ENCODE results near the gene TMEM158. TPM values are rescaled to one million over a fixed set of nuclear protein-coding genes. Genes with fewer than 3 reads are reported as not detected.

The TMEM158 gene
- total and polyA plus RNA-seq, 2 donors from 2014 or later: 3.1 to 5.1 TPM

GRCh38 chr3:45227071-45227820, 1.2 kb upstream of the TMEM158 start:
- DNase-seq (peak in 2 of 5 donors; percentile 20 to 89), FAIRE-seq (no peak)
- Histone ChIP-seq H3K4me3 (ENCODE audit: low read length in 3 of 3) (no peak overlapping the region), H3K27me3 (ENCODE audit: control insufficient read depth, insufficient read depth, low read length) (peaks cover 8% of the 10 kb centered on the region), H3K9me3 (ENCODE audit: control insufficient read depth in 2 of 3, insufficient read depth in 1 of 3, low read length in 3 of 3) (no peaks in the 10 kb centered on the region), H3K27ac (ENCODE audit: low read depth in 2 of 2, low read length in 2 of 2) (no peak overlapping the region), H3K36me3 (ENCODE audit: control insufficient read depth in 2 of 3, insufficient read depth in 3 of 3, low read length in 3 of 3) (no peaks in the 10 kb centered on the region), H3K4me1 (ENCODE audit: control insufficient read depth in 2 of 3, insufficient read depth in 2 of 3, low read depth in 1 of 3, low read length in 3 of 3) (peaks cover 0 to 4% (median 0%) of the 10 kb centered on the region in 3 donors), H3K9ac (ENCODE audit: low read length in 3 of 3) (no peak overlapping the region)
- TF ChIP-seq CTCF (IDR thresholded peaks at IDR 0.05; ENCODE audit: borderline replicate concordance, extremely low read depth, insufficient read depth): no peak
- intact Hi-C loops (cut with DNase I): loop anchor here (10.0 kb wide), 1 partner anchor 268 kb away; no protein-coding TSS in a partner anchor

GRCh38 chr3:45225465-45226205, 452 bp downstream of the TMEM158 start:
- peak; percentile 28 to 76 (median 43) for DNase-seq
- TF ChIP-seq CTCF (IDR thresholded peaks at IDR 0.05; ENCODE audit: borderline replicate concordance, extremely low read depth, insufficient read depth): no peak
- no peak overlapping the region for H3K9ac ChIP-seq (ENCODE audit: low read length in 3 of 3)
- no peak overlapping the region for H3K27ac ChIP-seq (ENCODE audit: low read depth in 2 of 2, low read length in 2 of 2)
- no peaks in the 10 kb centered on the region for H3K9me3 ChIP-seq (ENCODE audit: control insufficient read depth in 2 of 3, insufficient read depth in 1 of 3, low read length in 3 of 3)
- intact Hi-C loops (cut with DNase I): loop anchor here (10.0 kb wide), 1 partner anchor 269 kb away; no protein-coding TSS in a partner anchor
- no peak for FAIRE-seq
- no peaks in the 10 kb centered on the region for H3K36me3 ChIP-seq (ENCODE audit: control insufficient read depth in 2 of 3, insufficient read depth in 3 of 3, low read length in 3 of 3)
- H3K27me3 ChIP-seq (ENCODE audit: control insufficient read depth, insufficient read depth, low read length): peaks cover 8% of the 10 kb centered on the region
- peak overlapping the region in 2 of 3 donors; percentile 44 to 47 for H3K4me3 ChIP-seq (ENCODE audit: low read length in 3 of 3)
- peaks cover 0 to 4% (median 0%) of the 10 kb centered on the region in 3 donors for H3K4me1 ChIP-seq (ENCODE audit: control insufficient read depth in 2 of 3, insufficient read depth in 2 of 3, low read depth in 1 of 3, low read length in 3 of 3)

- no peak for FAIRE-seq
- Histone ChIP-seq H3K27ac (ENCODE audit: low read depth in 2 of 2, low read length in 2 of 2) (no peak overlapping the region), H3K27me3 (ENCODE audit: control insufficient read depth, insufficient read depth, low read length) (peaks cover 8% of the 10 kb centered on the region), H3K36me3 (ENCODE audit: control insufficient read depth in 2 of 3, insufficient read depth in 3 of 3, low read length in 3 of 3) (no peaks in the 10 kb centered on the region), H3K4me3 (ENCODE audit: low read length in 3 of 3) (peak overlapping the region; percentile 25 to 62 (median 47)), H3K9ac (ENCODE audit: low read length in 3 of 3) (peak overlapping the region in 1 of 3 donors; percentile 17), H3K9me3 (ENCODE audit: control insufficient read depth in 2 of 3, insufficient read depth in 1 of 3, low read length in 3 of 3) (no peaks in the 10 kb centered on the region), H3K4me1 (ENCODE audit: control insufficient read depth in 2 of 3, insufficient read depth in 2 of 3, low read depth in 1 of 3, low read length in 3 of 3) (peaks cover 0 to 4% (median 0%) of the 10 kb centered on the region in 3 donors)
- peak; percentile 69 for TF ChIP-seq CTCF (IDR thresholded peaks at IDR 0.05; ENCODE audit: borderline replicate concordance, extremely low read depth, insufficient read depth)
- intact Hi-C loops (cut with DNase I): loop anchor here (10.0 kb wide), 1 partner anchor 270 kb away; no protein-coding TSS in a partner anchor
- DNase-seq: peak; percentile 76 to 92 (median 84)
Observed at GRCh38 chr3:45224824-45225464, 1.1 kb downstream of the TMEM158 start.
